ENCODE results near the gene HOXC13.

Gene HOXC13

GRCh38 chr12:53942467-53942997 is 3.9 kb downstream of the HOXC13 start:
- no peak overlapping the region for H3K27ac Mint-ChIP-seq
- peaks cover 100% of the 10 kb centered on the region for H3K27me3 Mint-ChIP-seq (ENCODE audit: low read depth)
- TF ChIP-seq, protein P1, sequence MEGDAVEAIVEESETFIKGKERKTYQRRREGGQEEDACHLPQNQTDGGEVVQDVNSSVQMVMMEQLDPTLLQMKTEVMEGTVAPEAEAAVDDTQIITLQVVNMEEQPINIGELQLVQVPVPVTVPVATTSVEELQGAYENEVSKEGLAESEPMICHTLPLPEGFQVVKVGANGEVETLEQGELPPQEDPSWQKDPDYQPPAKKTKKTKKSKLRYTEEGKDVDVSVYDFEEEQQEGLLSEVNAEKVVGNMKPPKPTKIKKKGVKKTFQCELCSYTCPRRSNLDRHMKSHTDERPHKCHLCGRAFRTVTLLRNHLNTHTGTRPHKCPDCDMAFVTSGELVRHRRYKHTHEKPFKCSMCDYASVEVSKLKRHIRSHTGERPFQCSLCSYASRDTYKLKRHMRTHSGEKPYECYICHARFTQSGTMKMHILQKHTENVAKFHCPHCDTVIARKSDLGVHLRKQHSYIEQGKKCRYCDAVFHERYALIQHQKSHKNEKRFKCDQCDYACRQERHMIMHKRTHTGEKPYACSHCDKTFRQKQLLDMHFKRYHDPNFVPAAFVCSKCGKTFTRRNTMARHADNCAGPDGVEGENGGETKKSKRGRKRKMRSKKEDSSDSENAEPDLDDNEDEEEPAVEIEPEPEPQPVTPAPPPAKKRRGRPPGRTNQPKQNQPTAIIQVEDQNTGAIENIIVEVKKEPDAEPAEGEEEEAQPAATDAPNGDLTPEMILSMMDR (IDR thresholded peaks at IDR 0.05; ENCODE audit: unreplicated experiment in 3 of 3), result no peak
- peaks cover 7% of the 10 kb centered on the region for H3K9me3 Mint-ChIP-seq
- H3K36me3 Mint-ChIP-seq (ENCODE audit: low read depth), result no peaks in the 10 kb centered on the region
- no peaks in the 10 kb centered on the region for H3K4me1 Mint-ChIP-seq
- H3K4me3 Mint-ChIP-seq, result no peak overlapping the region

DNA sequence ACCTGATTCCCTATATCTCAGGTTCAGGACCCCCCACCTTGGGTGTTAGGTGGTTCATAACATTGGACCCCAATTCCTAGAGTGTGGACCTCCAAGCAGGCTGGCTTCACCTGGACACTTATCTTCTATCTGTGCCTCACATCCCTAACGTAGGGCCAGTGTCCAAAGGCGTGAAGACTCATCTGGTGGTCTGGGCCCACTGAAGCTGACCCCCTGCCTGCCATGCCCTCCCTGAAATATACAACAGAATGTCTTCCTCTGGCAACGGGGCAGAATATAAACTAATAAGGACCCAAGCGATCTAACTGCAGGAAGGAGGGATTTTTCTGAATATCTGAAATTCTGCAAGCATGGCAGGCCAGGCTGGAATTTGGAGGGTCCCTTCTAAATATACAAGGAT is 5.6 kb downstream of the HOXC13 start:
- Mint-ChIP-seq H3K36me3 (ENCODE audit: low read depth) (no peaks in the 10 kb centered on the region), H3K4me1 (no peaks in the 10 kb centered on the region), H3K4me3 (no peak overlapping the region), H3K27me3 (ENCODE audit: low read depth) (peaks cover 100% of the 10 kb centered on the region), H3K27ac (no peak overlapping the region), H3K9me3 (peaks cover 7% of the 10 kb centered on the region)
- TF ChIP-seq, protein P1 (IDR thresholded peaks at IDR 0.05; ENCODE audit: unreplicated experiment in 3 of 3), result no peak

- Mint-ChIP-seq H3K9me3 (peaks cover 7% of the 10 kb centered on the region), H3K4me1 (no peaks in the 10 kb centered on the region)
Measured at GRCh38 chr12:53944907-53945847, 6.5 kb downstream of the HOXC13 start.

DNA sequence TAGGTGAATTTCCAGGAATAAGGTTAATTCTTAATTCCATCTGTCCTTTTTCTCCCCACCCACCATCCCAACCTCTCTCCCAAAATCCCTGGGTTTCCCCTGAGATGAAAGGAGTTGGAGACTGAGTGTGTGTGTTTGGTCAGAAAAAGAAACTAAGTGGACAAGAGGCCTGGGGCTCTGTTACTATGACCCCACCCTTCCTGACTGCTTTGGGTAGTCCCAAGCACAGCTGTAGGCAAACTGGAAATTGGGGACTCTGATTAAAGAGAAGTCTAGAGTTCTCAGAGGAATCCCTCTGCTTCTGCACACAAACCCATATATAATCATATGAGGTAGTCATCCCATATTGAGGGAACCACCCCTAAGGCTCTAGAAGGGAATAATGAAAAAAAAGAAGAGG is 9.1 kb downstream of the HOXC13 start:
- TF ChIP-seq, protein P1 (IDR thresholded peaks at IDR 0.05; ENCODE audit: unreplicated experiment in 3 of 3), result no peak
- Mint-ChIP-seq H3K36me3 (ENCODE audit: low read depth) (no peaks in the 10 kb centered on the region), H3K4me1 (no peaks in the 10 kb centered on the region), H3K27me3 (ENCODE audit: low read depth) (peaks cover 100% of the 10 kb centered on the region), H3K27ac (no peak overlapping the region), H3K4me3 (no peak overlapping the region), H3K9me3 (peaks cover 4% of the 10 kb centered on the region)

More at GRCh38 chr12:53944907-53945847, 6.5 kb downstream of the HOXC13 start:
- Mint-ChIP-seq H3K36me3 (ENCODE audit: low read depth) (no peaks in the 10 kb centered on the region), H3K4me3 (no peak overlapping the region), H3K27ac (no peak overlapping the region), H3K27me3 (ENCODE audit: low read depth) (peaks cover 100% of the 10 kb centered on the region)
- TF ChIP-seq, protein P1 (IDR thresholded peaks at IDR 0.05; ENCODE audit: unreplicated experiment in 3 of 3), result no peak

DNA sequence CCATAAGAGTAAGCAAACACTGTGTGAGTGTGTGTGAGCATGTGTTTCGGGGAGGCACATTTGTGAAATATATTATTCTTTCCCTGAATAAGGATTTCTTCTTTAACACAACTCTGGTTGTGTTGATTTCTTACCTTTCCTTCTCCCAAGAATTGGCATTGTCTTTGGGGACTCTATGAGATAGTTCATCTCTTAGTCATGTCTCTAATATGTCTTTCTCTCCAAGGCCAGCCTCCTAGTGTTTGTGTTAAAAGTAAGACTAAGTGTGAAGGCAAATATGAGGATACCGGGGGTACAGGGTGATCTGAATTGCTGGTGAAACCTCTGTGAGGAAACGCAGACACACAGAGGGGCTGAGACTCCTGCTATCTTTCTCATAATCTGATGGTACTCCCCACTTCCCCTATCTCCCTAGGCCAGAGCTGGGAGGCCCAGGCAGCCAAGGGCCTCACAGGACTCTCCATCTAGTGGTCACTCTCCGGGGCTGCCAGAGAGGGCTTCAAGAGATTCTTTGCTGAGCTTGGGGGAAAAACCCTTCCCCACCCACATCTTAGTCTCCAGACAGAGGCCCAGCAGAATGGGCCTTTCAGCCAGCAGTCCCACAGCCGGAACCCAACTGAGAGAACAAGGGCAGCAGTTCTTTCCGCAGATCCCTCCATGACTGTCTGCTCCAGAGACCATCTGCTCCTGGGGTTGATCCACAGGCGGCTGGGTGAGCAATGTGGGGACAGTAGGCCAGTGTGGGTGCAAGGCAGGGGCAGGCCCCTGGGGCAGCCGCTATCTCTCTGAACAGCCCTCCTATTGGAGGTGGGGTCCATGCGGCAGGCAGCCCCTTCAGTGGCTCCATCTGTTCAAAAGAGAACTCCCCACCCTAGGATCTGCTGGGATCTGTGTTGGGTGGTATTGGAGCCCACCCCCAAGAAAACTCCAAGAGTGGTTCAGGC is 10.3 kb downstream of the HOXC13 start:
- H3K36me3 Mint-ChIP-seq (ENCODE audit: low read depth), result no peaks in the 10 kb centered on the region
- H3K27me3 Mint-ChIP-seq (ENCODE audit: low read depth), result peaks cover 100% of the 10 kb centered on the region
- no peak overlapping the region for H3K4me3 Mint-ChIP-seq
- peaks cover under 1% of the 10 kb centered on the region for H3K9me3 Mint-ChIP-seq
- TF ChIP-seq, protein P1 (IDR thresholded peaks at IDR 0.05; ENCODE audit: unreplicated experiment in 3 of 3), result no peak
- H3K27ac Mint-ChIP-seq, result no peak overlapping the region
- H3K4me1 Mint-ChIP-seq, result peaks cover 6% of the 10 kb centered on the region

All from nephron (organoid).